Right renal pelvis (tissue), 4 donors: ENCODE results near the gene DIP2A. TPM values are rescaled to one million over a fixed set of nuclear protein-coding genes. Genes with fewer than 3 reads are reported as not detected.
"Not testable (repeated sequence)": the region's sequence is repeated elsewhere in the genome, so short reads cannot be mapped to it uniquely, and the experiment has no call there.

Experiments used
- DNase-seq, 4 donors: peaks; one replicate each; pipeline ENCODE4 v3.0.0-alpha.2; 2013; ENCODE audit warnings: low read depth in 4 of 4, low spot score in 3 of 4, missing footprints in 1 of 4
- polyA plus RNA-seq, 4 donors: library from polyadenylated mRNA; unstranded; fragments of 120-200 nt; gene quantifications; one replicate each; pipeline ENCODE4 v1.2.1, GENCODE V29; 2013; ENCODE audit not compliant: insufficient read length in 4 of 4

Gene DIP2A
- polyA plus RNA-seq, 4 donors, result 27.1 to 37.5 (median 28.8) TPM

DNA sequence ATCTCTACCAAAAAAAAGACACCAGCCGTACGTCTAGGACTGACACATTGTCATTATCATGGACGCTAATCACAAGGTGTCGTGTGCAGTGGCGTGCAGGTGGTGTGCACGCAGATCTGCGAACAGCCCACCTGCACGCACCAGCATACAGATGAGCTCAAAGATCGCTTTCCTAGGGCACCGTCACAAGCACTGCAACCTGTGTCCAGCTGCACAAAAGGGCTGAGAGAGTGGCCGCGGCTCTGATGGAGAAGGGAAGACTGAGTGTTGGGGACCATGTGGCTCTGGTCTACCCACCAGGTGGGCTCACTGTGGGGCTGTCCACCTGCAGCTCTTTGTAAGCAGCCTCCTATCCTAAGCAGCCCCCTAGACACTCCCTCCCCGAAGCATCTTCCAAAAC lies 95.3 kb downstream of the DIP2A start:
- no peak for DNase-seq

DNA sequence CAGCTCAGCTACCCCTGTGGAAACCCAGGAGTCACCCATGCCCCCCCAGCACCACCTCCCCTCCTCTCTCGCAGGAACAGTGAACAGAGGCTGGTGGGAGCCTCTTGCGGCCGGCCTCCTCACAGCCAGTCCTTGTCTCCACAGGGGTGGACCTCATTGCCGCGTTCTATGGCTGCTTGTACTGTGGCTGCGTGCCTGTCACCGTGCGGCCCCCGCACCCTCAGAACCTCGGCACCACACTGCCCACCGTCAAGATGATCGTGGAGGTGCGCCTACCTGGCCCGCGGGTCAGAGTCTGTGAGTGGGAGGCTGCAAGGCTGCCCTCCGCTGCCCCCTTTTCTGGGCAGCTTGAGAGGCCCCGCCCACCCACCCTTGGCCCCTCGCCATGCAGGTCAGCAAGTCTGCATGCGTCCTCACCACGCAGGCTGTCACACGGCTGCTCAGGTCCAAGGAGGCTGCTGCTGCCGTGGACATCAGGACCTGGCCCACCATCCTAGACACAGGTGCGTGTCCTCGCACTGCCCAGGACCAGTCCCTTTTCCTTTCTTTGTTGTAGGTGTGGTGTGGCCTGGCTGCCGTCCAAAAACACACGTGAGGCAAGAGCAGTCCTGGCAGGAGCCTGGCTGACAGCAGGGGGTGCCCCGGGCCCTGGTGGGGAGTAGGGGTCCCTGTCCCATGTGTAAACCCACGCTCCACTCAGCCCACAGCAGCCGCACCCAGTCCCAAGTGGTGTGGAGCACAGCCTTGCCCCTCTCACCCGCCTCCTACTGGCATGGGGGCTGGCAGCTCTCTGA lies 95.9 kb downstream of the DIP2A start:
- DNase-seq, result no peak

DNA sequence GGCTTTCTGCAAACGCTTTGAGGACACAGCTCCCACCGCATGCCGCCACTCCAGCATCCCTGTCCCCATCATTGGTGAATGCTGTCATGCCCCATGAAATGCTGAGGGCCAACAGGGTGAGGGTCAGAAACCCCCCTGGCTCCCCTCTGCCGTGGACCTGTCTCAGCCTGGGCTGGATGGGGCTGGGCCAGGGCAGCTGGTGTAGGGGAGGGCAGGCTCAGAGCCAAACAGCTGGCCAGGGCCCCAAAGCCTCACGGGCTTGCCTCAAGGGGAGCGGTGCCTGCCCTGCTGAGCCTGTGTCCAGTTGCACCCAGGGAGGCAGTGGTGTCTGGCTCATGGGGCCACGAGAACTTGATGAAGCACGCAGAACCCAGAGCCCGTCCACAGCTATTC lies 96.5 kb downstream of the DIP2A start:
- no peak for DNase-seq

DNA sequence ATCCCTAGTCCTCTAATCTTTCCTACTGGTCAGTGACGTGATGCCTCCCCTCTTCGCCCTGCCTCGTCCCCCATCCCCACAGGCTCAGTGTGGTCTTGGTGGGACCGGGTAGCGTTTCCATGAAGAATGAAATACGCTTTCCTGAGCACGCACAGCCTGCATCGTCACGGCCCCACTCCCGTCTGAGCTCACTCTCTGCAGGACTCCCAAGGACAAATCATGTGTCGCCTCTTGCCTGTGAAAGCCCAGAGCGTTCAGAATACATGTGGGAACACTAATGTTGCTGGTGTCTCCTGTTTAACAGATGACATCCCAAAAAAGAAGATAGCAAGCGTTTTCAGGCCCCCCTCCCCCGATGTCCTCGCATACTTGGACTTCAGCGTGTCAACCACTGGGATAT lies 97.0 kb downstream of the DIP2A start:
- DNase-seq, result no peak

DNA sequence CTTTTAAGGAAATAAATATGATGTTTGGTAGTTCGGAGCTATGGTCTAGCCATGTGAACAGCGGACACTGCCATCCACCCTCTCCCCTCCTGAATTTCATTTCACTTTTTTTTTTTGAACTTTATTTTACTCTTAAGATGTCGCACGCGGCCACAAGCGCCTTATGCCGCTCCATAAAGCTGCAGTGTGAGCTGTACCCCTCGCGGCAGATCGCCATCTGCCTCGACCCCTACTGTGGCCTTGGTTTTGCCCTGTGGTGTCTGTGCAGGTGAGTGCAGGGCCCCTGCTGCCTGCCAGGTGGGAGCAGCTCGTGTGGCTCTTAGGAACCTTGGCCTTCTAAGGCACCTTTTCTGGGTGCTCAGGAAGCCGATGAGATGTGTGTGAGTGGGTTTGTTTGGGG lies 98.1 kb downstream of the DIP2A start:
- DNase-seq, result no peak

DNA sequence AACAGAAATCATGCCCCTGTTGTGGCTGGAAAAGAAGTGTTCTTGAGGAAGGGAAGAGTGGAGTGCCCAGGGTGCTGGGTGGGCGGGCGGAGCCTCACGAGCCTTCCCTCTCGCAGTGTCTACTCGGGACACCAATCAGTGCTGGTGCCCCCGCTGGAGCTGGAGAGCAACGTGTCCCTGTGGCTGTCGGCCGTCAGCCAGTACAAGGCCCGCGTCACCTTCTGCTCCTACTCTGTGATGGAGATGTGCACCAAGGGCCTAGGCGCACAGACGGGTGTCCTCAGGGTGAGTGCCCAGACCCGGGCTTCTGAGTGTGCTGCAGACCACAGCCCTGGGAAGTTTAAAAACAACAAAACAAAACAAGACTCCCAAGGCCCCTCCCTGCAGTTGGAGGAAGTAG lies 98.8 kb downstream of the DIP2A start:
- DNase-seq, result no peak

DNA sequence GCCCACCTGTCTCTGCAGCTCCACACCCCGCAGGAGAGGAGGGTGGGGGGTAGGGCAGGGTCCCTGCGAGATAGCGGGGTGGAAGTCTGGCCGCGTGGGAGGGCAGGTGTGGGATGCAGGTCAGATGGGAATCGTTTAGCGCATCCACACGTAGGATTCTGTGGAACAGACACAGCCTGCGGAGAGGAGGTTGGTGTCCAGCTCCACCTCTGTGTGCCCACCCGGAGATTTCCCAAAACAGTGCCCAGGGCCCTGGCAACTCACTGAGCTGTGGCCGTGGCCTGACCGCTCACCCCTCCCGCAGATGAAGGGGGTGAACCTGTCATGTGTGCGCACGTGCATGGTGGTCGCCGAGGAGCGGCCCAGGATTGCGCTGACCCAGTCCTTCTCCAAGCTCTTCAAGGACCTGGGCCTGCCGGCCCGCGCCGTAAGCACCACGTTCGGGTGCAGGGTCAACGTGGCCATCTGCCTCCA lies 99.3 kb downstream of the DIP2A start:
- DNase-seq, result no peak

DNA sequence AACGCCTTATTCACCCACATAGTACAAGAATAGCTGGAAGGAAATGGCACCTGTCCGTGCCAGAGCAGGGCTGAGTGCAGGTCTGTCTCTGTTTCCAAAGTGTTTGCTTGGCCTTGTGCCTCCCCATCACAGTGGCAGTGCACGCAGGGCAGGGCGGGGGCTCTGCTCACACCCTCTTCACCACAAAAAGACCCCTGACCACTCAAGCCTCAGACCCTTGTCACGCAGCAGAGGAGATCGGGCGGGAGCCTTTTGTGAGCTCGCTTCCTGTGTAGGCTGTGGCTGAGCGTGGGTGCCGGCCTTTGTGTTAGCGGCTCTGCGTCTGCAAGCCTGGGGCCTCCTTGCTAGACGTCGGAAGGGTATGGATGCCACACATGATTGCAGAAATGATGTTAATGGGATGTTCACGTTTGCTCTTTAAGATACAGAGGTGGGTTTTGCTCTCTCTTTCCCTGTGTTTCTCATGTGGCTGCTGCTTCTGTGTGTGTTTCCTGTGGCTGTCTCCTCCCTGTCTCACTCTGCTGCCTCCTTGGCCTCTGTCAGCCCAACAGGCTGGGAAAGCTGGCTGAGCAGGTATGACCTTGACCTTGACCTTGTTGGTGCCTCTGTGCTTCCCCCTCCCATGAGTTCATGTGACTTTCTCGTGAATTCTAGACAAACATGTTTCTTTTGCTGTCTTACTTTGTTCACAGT lies 100.7 kb downstream of the DIP2A start:
- DNase-seq, result peak in 3 of 4 donors; percentile 3 to 12 (median 7)

DNA sequence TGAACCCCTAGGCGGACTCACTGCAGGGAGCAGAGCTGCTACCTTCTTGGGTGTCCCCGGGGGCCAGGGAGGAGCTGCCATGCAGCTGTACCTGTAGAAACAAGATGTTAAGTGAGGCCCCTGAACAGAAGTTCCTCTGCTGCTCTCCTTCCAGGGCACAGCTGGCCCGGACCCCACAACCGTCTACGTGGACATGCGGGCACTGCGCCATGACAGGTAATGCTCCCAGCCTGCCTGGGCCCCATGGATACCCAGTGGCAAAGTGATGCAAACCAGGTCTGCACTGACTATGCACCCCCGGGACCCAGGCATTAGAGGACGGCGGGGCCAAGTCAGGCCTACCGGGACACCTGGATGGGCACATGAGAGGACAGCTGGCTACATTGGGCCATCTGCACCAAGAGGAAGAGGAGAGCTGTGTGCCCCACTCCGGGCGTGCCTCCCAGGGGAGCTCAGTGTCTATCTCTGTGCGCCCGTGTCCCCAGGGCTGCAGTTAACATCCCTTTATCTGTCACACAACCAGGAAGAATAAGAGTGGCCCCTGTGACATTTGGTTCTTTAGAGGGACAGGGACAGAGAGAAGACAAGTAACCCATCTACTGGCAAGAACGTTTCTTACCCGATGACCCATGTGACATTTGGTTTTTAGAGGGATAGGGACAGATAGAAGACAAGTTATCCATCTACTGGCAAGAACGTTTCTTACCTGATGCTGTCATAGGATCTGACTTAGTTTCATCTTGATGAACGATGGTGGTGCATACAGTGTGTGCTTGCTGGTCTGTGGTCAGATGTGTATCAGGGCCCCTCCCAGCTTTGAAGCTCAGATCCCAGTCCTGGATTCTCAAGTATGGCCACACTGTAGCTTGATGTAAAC lies 102.1 kb downstream of the DIP2A start:
- no peak for DNase-seq

DNA sequence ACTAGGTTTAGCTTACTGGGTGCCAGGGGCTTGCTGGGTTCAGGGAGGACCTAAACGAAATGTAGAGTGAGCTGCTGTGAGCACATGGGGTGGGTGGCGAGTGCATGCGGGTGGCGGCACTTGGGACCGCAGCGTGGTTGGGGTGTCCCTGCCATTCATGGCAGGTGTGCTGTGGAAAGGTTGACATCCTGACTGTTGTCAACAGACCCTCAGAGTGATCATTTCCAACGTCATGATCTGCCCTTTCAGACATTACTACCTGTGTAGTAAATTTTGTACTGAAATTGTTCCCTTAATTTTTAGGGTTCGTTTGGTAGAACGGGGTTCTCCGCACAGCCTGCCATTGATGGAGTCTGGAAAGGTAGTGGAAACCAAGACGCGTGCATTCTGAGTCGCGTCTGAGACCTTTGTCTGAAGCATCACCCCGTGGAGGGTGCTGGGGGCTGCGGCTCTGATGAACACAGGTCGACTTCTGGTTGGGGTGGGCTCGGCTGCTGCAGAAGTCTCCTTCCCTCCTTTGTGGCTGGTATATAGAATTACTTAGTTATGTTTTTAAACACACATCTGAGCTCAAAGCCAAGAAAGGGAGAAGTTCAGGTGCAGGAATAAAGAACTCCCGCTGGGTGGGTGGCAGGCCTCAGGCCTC lies 102.9 kb downstream of the DIP2A start:
- DNase-seq, result no peak

DNA sequence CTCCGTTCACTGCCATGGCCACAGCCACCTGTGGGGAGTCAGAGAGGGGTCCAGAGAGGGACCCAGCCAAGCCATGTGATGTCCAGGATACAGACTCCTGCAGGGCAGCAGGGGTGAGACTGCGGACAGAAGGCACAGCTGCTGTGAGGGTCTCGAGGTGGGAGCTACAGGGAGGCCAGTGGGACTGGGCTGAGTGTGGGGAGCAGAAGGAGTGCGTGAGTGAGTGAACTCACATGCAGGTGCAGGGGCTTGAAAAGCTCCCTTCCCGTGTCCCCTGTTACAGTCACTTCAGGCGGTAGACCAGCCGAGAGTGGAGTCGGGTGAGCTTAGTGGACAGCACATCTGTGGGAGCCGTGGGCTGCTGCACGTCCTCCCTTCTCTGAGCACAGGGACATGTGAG lies 103.8 kb downstream of the DIP2A start:
- no peak for DNase-seq

DNA sequence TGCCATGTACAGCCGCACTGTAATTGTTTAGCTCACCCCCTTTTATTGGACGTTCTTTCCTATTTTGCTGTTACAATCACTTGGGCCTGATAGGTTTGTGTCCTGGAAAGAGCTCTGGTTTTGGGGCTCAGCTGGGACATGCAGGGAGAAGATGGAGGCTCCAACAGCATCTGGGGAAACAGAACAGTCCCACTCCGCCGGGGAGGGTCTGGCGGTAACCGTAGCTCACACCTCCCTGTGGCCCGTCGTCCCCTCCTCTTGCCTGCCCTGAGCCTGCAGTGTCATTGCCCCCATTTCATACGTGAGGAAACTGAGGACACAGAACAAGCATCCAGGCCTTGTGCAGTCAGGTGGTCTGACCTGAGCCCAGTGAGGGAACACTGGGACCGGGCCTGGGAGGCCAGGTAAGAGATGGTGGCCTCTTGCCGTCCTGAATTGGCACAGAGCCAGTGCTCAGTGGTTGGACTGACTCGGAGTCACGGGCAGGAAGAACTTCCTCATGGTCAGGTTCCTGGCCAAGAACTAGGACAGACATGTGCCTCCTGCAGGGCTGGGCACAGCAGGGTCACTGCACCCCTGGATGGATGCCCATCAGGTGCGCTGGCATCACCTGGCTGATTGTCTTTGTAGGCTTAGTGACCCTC lies 104.4 kb downstream of the DIP2A start:
- no peak for DNase-seq

DNA sequence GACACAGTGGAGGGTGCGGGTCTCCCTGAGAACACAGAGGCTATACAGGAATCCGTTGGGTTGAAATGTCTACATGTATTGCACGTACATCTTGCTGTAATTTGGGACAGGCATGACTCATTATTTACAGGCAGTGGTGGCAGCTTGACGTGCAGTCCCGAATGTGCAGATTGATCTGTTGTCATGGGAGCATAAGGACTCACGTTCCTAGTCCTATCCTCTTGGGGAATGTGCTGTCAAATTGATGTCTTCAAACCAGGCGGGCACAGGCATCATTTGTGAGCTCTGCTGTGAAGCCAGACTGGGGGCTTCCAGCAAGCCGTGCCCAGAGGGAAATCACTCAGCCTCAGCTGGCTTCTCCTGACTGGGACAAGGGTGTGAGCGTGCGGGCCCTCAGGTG lies 105.7 kb downstream of the DIP2A start:
- DNase-seq, result no peak

DNA sequence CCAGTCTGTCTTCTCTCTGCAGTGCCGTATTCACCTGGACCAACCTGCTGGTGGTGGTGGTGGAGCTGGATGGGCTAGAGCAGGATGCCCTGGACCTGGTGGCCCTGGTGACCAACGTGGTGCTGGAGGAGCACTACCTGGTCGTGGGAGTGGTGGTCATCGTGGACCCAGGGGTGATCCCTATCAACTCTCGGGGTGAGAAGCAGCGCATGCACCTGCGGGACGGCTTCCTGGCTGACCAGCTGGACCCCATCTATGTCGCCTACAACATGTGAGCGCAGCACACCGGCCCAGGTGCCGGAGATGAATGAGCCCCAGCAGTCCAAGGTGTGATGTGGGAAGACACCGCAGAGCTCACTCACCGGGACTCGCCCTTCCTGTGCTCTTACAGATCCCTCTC lies 108.7 kb downstream of the DIP2A start:
- no peak for DNase-seq

DNA sequence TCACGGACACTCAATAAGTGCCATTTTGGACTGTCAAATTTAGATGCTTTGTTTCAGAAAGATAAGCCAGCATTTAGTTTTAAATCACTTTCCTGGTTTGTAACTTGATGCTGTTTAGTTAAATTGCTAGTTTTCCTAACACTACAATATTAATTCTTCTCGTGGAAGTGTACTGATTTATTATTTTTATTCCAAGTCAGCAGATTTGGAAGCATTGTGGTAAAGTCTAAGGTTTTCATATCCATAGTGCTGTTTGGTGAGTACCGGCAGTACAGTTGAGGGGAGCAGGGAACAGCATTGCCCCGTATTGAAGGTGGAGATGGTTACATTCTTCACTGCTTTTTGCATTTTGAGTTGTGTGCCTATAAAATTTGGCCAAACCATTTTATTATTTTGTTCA lies 109.9 kb downstream of the DIP2A start:
- DNase-seq, result no peak

DNA sequence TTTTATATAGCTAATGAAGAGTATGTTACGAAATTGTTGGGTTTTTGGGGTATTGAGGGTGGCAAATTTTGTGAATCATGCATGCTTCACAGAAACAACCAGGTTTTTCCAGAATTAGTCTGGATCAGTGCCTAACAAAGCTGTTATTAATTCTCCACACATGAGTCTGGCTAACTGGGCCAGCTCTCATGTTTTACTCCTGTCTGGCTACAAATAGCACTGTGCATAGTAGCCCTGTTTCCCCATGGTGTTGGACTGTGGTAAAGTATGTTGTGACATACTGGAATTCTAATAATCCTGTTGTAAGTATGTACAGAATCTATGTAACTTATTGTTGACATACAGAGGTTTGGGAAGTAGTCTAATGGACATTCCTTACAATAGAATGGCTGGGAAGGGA lies 110.4 kb downstream of the DIP2A start:
- DNase-seq, result no peak

DNA sequence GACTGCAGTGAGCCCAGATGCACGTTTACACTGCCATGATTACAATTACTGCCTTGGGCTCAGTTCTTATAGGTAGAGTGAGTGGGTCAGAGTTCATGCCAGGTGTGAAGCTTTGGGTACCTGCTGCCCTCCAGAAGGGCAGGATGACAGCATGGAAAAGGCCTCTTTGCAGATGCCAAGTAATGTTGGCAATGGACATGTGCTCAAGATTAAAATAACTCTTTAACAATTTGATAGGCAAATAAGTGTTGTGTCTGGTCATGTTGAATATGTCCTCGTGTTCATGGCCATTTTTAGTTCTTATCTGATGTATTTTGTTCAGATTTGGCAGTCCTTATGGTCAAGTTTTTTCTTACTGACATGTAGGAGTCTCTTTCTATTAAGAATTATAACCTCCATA lies 111.4 kb downstream of the DIP2A start:
- no peak for DNase-seq

DNA sequence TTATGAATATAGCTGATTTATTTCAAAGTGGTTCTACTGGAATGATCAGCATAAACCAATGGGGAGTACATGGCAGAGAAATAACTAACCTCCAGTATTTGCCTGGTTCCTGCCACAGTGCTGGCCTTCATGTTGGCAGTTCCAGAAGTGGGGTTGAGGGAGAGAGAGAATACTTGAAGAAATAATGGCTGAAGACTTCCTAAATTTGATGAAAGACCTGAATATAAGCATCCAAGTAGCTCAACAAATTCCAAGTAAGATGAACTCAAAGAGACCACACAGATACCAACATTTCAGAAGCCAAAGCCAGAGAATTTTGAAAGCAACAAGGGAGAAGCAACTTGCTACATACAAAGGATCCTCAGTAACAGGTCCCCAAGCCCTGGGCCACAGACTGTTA lies 111.9 kb downstream of the DIP2A start:
- no peak for DNase-seq

DNA sequence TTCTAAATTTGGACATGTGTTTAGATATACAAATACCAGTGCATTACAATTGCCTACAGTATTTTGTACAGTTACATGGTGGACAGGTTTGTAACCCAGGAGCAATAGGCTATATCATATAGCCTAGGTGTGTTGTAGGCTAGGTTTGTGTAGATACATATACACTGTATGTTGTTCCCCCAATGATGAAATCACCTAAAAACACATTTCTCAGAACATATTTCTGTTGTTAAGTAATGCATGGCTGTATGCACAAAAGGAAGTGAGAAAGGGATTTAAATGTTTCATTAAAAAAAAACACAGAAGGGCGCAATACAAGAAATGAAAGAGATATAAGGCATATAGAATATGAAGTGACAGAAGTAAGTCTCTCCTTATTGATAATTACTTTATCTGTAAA lies 114.2 kb downstream of the DIP2A start:
- DNase-seq, result no peak

DNA sequence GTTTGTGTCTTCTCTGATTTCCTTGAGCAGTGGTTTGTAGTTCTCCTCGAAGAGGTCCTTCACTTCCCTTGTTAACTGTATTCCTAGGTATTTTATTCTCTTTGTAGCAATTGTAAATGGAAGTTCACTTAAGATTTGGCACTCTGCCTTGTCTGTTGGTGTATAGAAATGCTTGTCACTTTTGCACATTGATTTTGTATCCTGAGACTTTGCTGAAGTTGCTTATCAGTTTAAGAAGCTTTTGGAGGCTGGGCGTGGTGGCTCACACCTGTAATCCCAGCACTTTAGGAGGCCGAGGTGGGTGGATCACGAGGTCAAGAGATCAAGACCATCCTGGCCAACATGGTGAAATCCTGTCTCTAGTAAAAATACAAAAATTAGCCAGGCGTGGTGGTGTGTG lies 119.1 kb downstream of the DIP2A start:
- DNase-seq, result not testable (repeated sequence)
